ENCODE results near the gene DHCR7. TPM values are rescaled to one million over a fixed set of nuclear protein-coding genes. Genes with fewer than 3 reads are reported as not detected.

DHCR7 gene
- total RNA-seq, 2 experiments from 2014 or later = 66.4 to 68.9 TPM

DNA sequence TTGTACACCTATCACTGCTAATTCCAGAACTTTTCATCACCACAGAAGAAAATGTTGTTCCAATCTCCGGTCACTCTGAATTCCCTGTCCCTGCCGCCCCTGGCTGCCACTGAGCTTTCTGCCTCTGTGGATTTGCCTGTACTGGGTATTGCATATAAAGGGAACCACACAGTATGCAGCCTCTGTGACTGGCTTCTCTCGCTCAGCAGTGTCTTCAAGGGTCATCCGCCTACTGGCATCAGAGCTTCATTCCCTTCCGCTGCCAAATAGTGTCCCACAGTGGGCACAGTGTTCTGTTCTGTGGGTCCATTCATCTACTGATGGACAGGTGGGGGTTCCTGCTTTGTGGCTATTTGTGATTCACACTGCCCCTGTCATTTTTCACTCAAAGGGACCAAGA lies 5.3 kb downstream of the DHCR7 start:
- Mint-ChIP-seq H3K27me3 (no peaks in the 10 kb centered on the region), H3K4me3 (no peak overlapping the region), H3K27ac (no peak overlapping the region), H3K36me3 (ENCODE audit: low read depth) (peaks cover 72% of the 10 kb centered on the region), H3K4me1 (ENCODE audit: low read depth) (peaks cover 18% of the 10 kb centered on the region), H3K9me3 (peaks cover 3% of the 10 kb centered on the region)
- no peak for ATAC-seq
- CTCF ChIA-PET = no interaction called here
- TF ChIP-seq CTCF (IDR thresholded peaks at IDR 0.05) = no peak
- POLR2A ChIA-PET = no interaction called here
- intact Hi-C loops (cut with micrococcal nuclease) = no loop called here
- DNase-seq = no peak

GRCh38 chr11:71442123-71442522 lies 6.1 kb downstream of the DHCR7 start:
- ChIA-PET POLR2A (interaction anchor here (0.7 kb wide), 1 partner anchor 11 kb away, joined by 4 read pairs; the partner anchor contains the start of gene NADSYN1), CTCF (no interaction called here)
- Mint-ChIP-seq H3K4me1 (ENCODE audit: low read depth) (peaks cover 13% of the 10 kb centered on the region), H3K27ac (no peak overlapping the region), H3K4me3 (no peak overlapping the region), H3K36me3 (ENCODE audit: low read depth) (peaks cover 69% of the 10 kb centered on the region), H3K9me3 (peaks cover 3% of the 10 kb centered on the region), H3K27me3 (no peaks in the 10 kb centered on the region)
- DNase-seq = no peak
- intact Hi-C loops (cut with micrococcal nuclease) = no loop called here
- TF ChIP-seq CTCF (IDR thresholded peaks at IDR 0.05) = no peak
- ATAC-seq = no peak

DNA sequence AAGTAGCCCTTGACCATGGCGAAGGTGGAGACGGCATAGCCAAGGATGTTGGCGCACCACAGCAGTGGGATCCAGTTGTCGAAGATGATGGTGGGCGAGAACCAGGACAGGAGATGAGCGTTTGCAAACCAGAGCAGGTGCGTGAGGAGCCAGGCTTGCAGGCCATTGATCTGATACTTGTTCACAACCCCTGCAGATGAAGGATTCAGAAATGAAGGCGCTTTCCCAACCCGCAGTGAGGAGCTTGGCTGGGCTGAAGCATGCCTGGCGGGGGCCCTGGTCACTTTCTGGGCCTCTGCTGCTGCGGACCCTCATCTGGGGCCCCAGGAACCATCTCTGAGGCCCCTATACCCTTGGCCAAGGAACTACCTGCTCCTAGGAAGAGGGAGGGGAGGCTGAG lies 6.9 kb downstream of the DHCR7 start:
- H3K27ac Mint-ChIP-seq = no peak overlapping the region
- H3K36me3 Mint-ChIP-seq (ENCODE audit: low read depth) = peaks cover 66% of the 10 kb centered on the region
- DNase-seq (no peak), ATAC-seq (no peak)
- intact Hi-C loops (cut with micrococcal nuclease) = no loop called here
- peaks cover 5% of the 10 kb centered on the region for H3K4me1 Mint-ChIP-seq (ENCODE audit: low read depth)
- POLR2A ChIA-PET = no interaction called here
- peaks cover 2% of the 10 kb centered on the region for H3K9me3 Mint-ChIP-seq
- TF ChIP-seq CTCF (IDR thresholded peaks at IDR 0.05) = no peak
- no peaks in the 10 kb centered on the region for H3K27me3 Mint-ChIP-seq
- CTCF ChIA-PET = no interaction called here
- H3K4me3 Mint-ChIP-seq = no peak overlapping the region

DNA sequence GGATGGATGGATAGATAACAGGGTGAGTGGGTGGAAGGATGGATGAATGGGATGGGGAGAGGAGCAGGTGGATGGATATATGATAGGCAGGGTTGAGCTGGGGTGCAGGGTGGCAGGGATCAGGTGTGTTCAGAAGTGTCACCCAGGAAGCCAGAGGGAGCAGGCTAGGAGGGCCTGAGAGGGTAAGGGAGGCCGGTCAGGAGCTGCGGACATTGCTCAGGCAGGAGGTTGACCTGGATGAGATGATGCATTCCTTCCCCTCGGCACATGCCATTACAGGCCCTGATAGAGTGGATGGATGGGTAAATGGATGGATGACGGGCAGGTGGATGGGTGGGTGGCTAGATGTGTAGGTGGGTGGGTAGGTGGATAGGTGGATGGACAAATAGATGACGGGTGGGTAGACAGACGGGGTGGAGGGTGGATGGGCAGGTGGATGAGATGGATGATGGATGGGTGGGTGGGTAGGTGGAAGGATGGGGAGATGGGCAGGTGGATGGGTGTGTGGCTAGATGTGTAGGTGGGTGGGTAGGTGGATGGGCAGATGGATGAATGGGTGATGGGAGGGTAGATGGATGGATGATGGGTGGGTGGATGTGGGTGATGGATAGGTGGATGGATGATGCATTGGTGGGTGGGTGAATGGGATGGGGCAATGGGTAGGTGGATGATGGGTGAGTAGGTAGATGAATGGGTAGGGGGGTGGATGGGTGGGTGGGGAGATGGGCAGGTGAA lies 8.0 kb downstream of the DHCR7 start:
- CTCF ChIA-PET = no interaction called here
- H3K36me3 Mint-ChIP-seq (ENCODE audit: low read depth) = peaks cover 56% of the 10 kb centered on the region
- no peaks in the 10 kb centered on the region for H3K27me3 Mint-ChIP-seq
- H3K4me1 Mint-ChIP-seq (ENCODE audit: low read depth) = peaks cover 2% of the 10 kb centered on the region
- intact Hi-C loops (cut with micrococcal nuclease) = no loop called here
- POLR2A ChIA-PET = interaction anchor here (1.0 kb wide), 1 partner anchor 10 kb away, joined by 3 read pairs; no protein-coding TSS in a partner anchor
- no peak overlapping the region for H3K4me3 Mint-ChIP-seq
- DNase-seq (no peak), ATAC-seq (no peak)
- H3K27ac Mint-ChIP-seq = no peak overlapping the region
- H3K9me3 Mint-ChIP-seq = no peaks in the 10 kb centered on the region
- no peak for TF ChIP-seq CTCF (IDR thresholded peaks at IDR 0.05)

DNA sequence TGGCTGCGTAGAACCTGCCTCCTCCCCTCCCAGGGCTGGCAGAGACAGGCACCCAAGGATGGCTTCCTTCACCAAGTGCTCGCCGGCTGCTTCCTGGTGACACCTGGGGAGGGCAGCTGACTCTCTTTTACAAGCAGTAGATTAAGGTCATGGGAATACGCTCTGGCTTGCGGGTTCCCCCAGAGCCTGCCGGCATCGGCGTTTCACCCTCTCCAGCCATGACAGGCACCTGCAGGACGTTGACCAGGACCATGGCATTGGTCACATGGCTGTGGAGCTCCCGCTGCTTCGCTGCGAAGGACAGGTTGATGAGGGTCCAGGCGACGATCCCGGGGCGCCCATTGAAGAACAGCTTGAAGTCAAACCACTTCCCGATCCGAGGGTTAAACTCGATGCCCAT lies 9.5 kb downstream of the DHCR7 start:
- intact Hi-C loops (cut with micrococcal nuclease) = no loop called here
- ATAC-seq = no peak
- Mint-ChIP-seq H3K4me1 (ENCODE audit: low read depth) (no peaks in the 10 kb centered on the region), H3K9me3 (no peaks in the 10 kb centered on the region), H3K27me3 (no peaks in the 10 kb centered on the region), H3K36me3 (ENCODE audit: low read depth) (peaks cover 47% of the 10 kb centered on the region), H3K27ac (no peak overlapping the region), H3K4me3 (no peak overlapping the region)
- ChIA-PET CTCF (no interaction called here), POLR2A (no interaction called here)
- DNase-seq = no peak
- no peak for TF ChIP-seq CTCF (IDR thresholded peaks at IDR 0.05)
